ENCODE measurements around the gene MTA3.

GRCh38 chr2:42764901-42765300, 196.5 kb downstream of the MTA3 start:
- no peak for TF ChIP-seq CTCF (IDR thresholded peaks at IDR 0.05 in 2 of 3, conservative IDR thresholded peaks at IDR 0.05 in 1 of 3; ENCODE audit: insufficient read depth in 2 of 3, low read depth in 1 of 3, low read length in 3 of 3)
- TF ChIP-seq EGR1 (conservative IDR thresholded peaks at IDR 0.05), result no peak
- no peak for TF ChIP-seq POLR2AphosphoS5 (IDR thresholded peaks at IDR 0.05; ENCODE audit: control insufficient read depth, insufficient read depth, low read depth, low read length)

Measured in K562 (cell line).